ENCODE results near the gene FNDC8.
"Not testable (repeated sequence)": the region's sequence is repeated elsewhere in the genome, so short reads cannot be mapped to it uniquely, and the experiment has no call there.

Gene FNDC8

GRCh38 chr17:35172321-35172720 is 50.9 kb downstream of the FNDC8 start:
- not testable (repeated sequence) for DNase-seq

- DNase-seq, result no peak
Measured at GRCh38 chr17:35174835-35175334, 53.5 kb downstream of the FNDC8 start.

- DNase-seq, result no peak
Measured at GRCh38 chr17:35175638-35176415, 54.4 kb downstream of the FNDC8 start.

GRCh38 chr17:35176897-35177296 is 55.5 kb downstream of the FNDC8 start:
- DNase-seq, result no peak

GRCh38 chr17:35179379-35179778 is 58.0 kb downstream of the FNDC8 start:
- not testable (repeated sequence) for DNase-seq

Data from kidney glomerular epithelial cell (primary cell).